Measurements from ENCODE around the gene ANOS1.

The ANOS1 gene

DNA sequence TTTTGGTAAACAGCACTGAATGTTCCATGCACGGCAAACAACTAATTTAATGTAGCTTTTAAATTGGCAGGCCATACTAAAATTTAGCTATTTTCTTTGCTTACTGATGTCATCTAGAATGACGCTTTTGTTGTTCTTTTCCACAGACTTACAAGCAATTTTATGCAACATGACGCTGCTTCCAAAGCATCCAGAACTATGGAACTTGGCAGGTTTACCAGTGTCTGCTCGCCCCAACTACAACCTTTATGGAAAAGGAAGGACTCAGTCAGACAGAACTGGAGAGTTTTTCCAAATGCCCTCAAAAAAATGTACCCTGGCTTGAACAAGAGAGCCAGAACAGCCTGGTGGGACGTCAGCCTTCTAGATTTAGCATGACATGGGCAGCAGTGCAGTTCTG, 58.7 kb downstream of the ANOS1 start:
- ChIA-PET POLR2A (no interaction called here), CTCF (no interaction called here)
- no peak overlapping the region for H3K4me3 ChIP-seq (ENCODE audit: low read depth, low read length)
- no peak for DNase-seq (ENCODE audit: low read depth, low spot score)
- TF ChIP-seq, protein P1, sequence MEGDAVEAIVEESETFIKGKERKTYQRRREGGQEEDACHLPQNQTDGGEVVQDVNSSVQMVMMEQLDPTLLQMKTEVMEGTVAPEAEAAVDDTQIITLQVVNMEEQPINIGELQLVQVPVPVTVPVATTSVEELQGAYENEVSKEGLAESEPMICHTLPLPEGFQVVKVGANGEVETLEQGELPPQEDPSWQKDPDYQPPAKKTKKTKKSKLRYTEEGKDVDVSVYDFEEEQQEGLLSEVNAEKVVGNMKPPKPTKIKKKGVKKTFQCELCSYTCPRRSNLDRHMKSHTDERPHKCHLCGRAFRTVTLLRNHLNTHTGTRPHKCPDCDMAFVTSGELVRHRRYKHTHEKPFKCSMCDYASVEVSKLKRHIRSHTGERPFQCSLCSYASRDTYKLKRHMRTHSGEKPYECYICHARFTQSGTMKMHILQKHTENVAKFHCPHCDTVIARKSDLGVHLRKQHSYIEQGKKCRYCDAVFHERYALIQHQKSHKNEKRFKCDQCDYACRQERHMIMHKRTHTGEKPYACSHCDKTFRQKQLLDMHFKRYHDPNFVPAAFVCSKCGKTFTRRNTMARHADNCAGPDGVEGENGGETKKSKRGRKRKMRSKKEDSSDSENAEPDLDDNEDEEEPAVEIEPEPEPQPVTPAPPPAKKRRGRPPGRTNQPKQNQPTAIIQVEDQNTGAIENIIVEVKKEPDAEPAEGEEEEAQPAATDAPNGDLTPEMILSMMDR (IDR thresholded peaks at IDR 0.05; ENCODE audit: insufficient read depth, low read length, missing control alignments), result no peak

DNA sequence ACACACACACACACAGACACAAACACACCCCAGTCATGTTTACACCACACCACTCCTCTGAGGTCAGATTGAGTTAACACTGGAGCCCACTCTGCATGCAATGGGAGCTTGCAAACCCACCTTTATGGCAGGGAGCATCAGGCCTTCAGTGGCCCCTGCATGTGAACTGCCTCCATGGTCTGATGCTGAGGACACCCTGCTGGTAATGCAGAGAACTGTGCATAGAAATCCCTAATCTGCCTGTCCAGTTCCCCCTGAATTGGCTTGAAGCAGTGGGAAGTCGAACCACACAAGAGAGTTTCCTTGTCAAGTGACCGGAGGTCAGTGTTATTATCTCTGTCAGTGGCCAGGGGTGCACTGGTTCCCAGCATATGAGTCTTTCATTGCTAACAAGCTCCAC, 59.8 kb downstream of the ANOS1 start:
- DNase-seq (ENCODE audit: low read depth, low spot score), result no peak
- POLR2A ChIA-PET, result no interaction called here
- CTCF ChIA-PET, result no interaction called here
- TF ChIP-seq, protein P1 (IDR thresholded peaks at IDR 0.05; ENCODE audit: insufficient read depth, low read length, missing control alignments), result no peak
- H3K4me3 ChIP-seq (ENCODE audit: low read depth, low read length), result no peak overlapping the region

DNA sequence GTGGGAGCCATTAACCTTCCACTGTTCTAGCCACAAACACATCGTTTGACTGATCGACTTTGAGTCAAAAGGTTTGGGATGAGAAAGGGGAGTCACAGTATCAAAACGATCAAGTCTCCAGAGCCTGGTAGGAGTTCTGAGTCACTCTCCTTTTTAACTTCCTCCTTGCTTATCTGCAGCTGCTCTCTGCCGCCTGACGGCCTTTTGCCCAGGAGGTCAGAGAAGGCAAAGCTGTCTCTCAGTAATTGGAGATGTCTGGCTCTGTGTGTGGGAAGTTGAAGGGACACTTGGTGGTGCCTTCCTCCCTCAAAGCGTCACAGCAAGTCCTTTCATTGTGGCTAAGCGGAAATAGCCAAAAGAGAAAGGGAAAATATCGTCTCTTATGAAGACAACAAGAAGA, 63.1 kb downstream of the ANOS1 start:
- TF ChIP-seq, protein P1 (IDR thresholded peaks at IDR 0.05; ENCODE audit: insufficient read depth, low read length, missing control alignments), result no peak
- POLR2A ChIA-PET, result no interaction called here

DNA sequence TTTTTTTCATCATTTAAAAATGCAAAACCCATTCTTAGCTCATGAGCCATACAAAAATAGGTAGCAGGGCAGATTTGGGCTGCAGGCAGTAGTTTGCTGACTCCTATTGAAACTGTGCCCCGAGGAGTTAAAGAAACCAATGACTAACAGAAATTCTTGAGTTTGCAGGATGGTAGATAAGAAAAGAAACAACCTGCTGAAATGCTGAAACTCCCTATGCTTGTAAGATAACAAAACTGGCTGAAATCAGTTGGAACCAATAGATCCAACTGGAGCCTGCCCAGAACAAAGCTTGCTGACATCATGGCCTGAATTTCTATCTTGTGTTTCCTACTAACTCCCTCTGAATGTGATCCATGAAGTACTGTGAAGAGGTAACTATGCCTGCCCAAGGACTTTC, 68.6 kb downstream of the ANOS1 start:
- POLR2A ChIA-PET, result no interaction called here
- CTCF ChIA-PET, result no interaction called here
- TF ChIP-seq, protein P1 (IDR thresholded peaks at IDR 0.05; ENCODE audit: insufficient read depth, low read length, missing control alignments), result no peak

More for the DNA sequence above, 63.1 kb downstream of the ANOS1 start:
- CTCF ChIA-PET, result no interaction called here
- H3K4me3 ChIP-seq (ENCODE audit: low read depth, low read length), result no peak overlapping the region
- no peak for DNase-seq (ENCODE audit: low read depth, low spot score)

DNA sequence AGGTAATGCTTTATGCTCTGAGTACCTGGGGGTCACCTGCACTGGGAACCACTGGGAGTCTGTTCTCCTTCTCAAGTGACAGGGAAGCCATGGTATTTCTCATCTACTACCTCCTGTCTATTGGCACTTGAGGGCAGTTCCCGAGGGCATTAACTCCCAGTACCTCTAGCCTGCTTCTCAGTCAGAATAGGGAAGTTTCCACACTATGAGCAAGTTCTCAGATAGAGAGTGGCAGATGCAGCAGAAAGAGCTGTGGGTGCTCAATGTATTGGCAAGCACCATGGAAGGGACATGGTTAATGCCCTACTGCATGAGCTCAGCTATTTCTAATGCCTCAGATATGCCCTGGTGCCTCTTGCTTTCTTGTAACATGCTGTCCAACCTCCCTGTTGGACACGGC, 74.1 kb downstream of the ANOS1 start:
- ChIA-PET POLR2A (no interaction called here), CTCF (no interaction called here)
- H3K4me3 ChIP-seq (ENCODE audit: low read depth, low read length), result no peak overlapping the region
- TF ChIP-seq, protein P1 (IDR thresholded peaks at IDR 0.05; ENCODE audit: insufficient read depth, low read length, missing control alignments), result no peak
- DNase-seq (ENCODE audit: low read depth, low spot score), result no peak

More for the DNA sequence above, 68.6 kb downstream of the ANOS1 start:
- no peak overlapping the region for H3K4me3 ChIP-seq (ENCODE audit: low read depth, low read length)
- DNase-seq (ENCODE audit: low read depth, low spot score), result no peak

DNA sequence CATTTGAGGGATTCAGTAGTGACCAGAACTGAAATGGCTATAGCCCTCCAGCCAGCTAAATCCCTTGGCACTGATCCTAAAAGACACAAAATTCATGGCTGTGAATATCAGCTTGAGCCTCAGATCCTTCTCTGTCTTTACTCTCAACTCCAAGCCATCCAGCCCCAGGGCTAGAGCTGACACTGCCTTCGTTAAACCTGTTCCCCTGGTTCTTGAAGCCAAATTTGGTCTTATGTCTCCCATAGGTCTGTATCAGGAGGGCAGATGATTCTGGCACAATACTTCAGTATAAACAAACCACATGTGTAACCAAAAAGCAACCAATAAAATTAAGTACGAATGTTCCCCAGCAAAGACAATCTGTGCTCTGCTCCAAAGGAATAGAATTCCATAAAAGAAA, 78.0 kb downstream of the ANOS1 start:
- TF ChIP-seq, protein P1 (IDR thresholded peaks at IDR 0.05; ENCODE audit: insufficient read depth, low read length, missing control alignments), result no peak
- ChIA-PET POLR2A (no interaction called here), CTCF (no interaction called here)
- H3K4me3 ChIP-seq (ENCODE audit: low read depth, low read length), result no peak overlapping the region
- DNase-seq (ENCODE audit: low read depth, low spot score), result no peak
